Mononuclear cell (primary cell): ENCODE measurements around the gene EVA1A. TPM values are rescaled to one million over a fixed set of nuclear protein-coding genes. Genes with fewer than 3 reads are reported as not detected.
"Not testable (repeated sequence)": the region's sequence is repeated elsewhere in the genome, so short reads cannot be mapped to it uniquely, and the experiment has no call there.

Source experiments
- H3K27me3 ChIP-seq: 2 replicates; pipeline ENCODE4 v1.6.0; 2011; ENCODE audit warnings: low read length, control low read depth; ENCODE audit not compliant: insufficient read depth
- H3K4me1 ChIP-seq: 2 replicates; pipeline ENCODE4 v1.5.1; 2011; ENCODE audit warnings: mild to moderate bottlenecking, low read length, control low read depth; ENCODE audit not compliant: insufficient read depth
- H3K4me3 ChIP-seq: 2 replicates; pipeline ENCODE4 v1.5.1; 2011; ENCODE audit warnings: mild to moderate bottlenecking, low read length, moderate library complexity
- H3K9me3 ChIP-seq: 2 replicates; pipeline ENCODE4 v1.5.1; 2011; ENCODE audit warnings: low read depth, mild to moderate bottlenecking, control low read depth, low read length
- total RNA-seq: library from RNA; depleted of rRNA; stranded (reverse); fragments of >200 nt; gene quantifications from one replicate; pipeline ENCODE4 v1.2.3, GENCODE V29; 2012

The EVA1A gene
- total RNA-seq, 1 donor = 0.84 TPM

DNA sequence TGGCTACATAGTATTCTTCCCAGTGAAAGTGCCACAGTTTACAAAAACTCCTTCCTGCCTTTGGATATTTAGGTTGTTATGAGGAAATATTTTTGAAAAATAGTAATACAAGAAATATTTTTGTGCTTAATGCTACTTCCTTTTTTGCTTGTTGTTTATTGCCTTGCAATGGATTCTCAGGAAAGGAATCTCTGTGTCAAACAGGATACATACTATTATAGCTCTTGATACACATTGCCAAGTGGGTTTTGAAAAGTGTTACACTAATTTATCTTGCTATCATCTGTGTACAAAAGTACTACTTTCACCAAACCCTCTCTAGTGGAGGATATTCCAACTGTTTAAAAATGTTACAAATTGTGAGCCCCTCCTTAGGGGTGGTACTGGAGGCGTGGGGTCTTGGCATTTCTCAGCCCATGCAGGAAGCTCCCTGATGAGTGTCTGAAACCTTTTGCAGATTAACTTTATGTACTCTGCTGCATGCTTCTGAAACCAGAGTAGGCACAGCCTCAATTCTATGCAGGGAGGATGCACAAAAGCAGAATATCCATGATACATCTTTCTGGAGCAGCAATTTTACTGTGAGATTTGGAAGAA lies 54.5 kb downstream of the EVA1A start:
- Histone ChIP-seq H3K27me3 (no peaks in the 10 kb centered on the region), H3K4me3 (no peak overlapping the region), H3K4me1 (no peaks in the 10 kb centered on the region), H3K9me3 (no peaks in the 10 kb centered on the region)

- H3K27me3 ChIP-seq = no peaks in the 10 kb centered on the region
- H3K4me1 ChIP-seq = no peaks in the 10 kb centered on the region
Measured at GRCh38 chr2:75505012-75505411, 55.7 kb downstream of the EVA1A start.

DNA sequence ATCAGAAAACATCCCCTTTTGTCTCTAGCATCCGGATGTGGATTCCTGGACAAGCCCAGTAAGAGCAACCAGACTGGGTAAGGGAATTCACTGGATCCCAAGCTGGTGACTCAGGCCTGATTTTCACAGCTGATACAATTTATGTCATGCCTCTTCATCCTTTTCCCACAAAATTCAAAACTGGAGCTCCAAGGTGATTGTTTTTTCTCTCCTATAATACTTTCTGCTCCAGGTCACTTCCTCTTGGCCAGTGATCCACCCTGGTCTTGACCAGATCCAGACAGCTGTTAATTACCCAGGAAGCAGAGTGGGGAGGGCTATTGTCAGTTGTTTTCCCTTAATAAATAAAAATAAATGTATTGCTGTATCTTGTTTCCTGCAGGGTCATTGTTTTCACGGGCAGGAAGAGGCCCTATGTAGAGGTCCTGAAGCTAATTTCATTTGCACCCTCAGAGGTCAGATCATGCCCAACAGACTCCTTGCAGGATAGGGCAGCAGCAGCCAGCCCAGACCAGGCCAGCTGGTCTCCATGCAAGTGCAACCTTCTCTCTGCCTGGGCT lies 57.6 kb downstream of the EVA1A start:
- Histone ChIP-seq H3K9me3 (no peaks in the 10 kb centered on the region), H3K27me3 (no peaks in the 10 kb centered on the region), H3K4me3 (no peak overlapping the region), H3K4me1 (no peaks in the 10 kb centered on the region)

More at GRCh38 chr2:75505012-75505411, 55.7 kb downstream of the EVA1A start:
- no peak overlapping the region for H3K4me3 ChIP-seq
- H3K9me3 ChIP-seq = no peaks in the 10 kb centered on the region

DNA sequence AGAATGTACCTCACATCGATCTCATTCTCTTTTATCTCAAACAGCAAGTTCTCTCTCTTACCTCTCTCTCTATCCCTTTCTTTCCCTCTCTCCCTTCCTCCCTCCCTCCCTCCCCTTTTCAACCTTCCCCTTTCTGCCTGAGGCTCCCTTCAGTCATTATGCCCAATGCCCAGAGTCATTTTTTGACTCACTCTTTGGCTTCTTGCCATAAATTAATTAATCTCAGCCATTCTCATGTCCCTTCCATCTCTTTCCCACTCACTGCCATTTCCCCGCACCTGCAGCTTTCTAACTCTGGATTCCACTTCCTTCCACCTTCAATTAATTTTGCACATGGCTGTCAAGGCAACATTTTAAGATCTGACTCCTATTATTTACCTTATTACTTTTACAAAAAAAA lies 60.1 kb downstream of the EVA1A start:
- no peak overlapping the region for H3K4me3 ChIP-seq
- H3K27me3 ChIP-seq = no peaks in the 10 kb centered on the region
- no peaks in the 10 kb centered on the region for H3K9me3 ChIP-seq
- H3K4me1 ChIP-seq = no peaks in the 10 kb centered on the region

DNA sequence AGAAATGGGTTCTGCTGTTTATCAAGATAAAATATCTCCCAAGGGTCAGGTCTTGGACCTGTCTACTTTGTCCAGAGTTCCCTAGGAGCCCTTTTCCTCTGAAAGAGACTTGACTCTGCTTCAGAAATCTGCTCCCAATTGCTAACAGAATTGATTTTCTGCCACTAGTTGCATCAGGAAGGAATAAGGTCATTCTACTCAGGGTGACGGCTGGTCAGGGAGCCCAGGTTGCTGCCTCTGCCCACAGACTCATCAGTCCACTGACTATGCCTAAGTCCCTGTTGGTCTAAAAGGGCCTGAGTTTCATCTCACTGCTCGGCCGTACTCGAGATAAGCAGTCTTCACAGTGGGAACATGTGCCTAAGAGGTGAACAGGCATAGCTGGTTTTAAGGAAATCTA lies 61.2 kb downstream of the EVA1A start:
- no peaks in the 10 kb centered on the region for H3K9me3 ChIP-seq
- no peaks in the 10 kb centered on the region for H3K27me3 ChIP-seq
- H3K4me3 ChIP-seq = no peak overlapping the region
- no peaks in the 10 kb centered on the region for H3K4me1 ChIP-seq

GRCh38 chr2:75498907-75499306 lies 61.8 kb downstream of the EVA1A start:
- Histone ChIP-seq H3K9me3 (no peaks in the 10 kb centered on the region), H3K4me1 (no peaks in the 10 kb centered on the region), H3K27me3 (no peaks in the 10 kb centered on the region), H3K4me3 (no peak overlapping the region)

GRCh38 chr2:75497256-75497655 lies 63.5 kb downstream of the EVA1A start:
- Histone ChIP-seq H3K4me3 (no peak overlapping the region), H3K4me1 (no peaks in the 10 kb centered on the region), H3K9me3 (no peaks in the 10 kb centered on the region), H3K27me3 (no peaks in the 10 kb centered on the region)

- H3K27me3 ChIP-seq = no peaks in the 10 kb centered on the region
- H3K9me3 ChIP-seq = no peaks in the 10 kb centered on the region
- no peaks in the 10 kb centered on the region for H3K4me1 ChIP-seq
- no peak overlapping the region for H3K4me3 ChIP-seq
Measured at GRCh38 chr2:75495862-75496261, 64.9 kb downstream of the EVA1A start.

DNA sequence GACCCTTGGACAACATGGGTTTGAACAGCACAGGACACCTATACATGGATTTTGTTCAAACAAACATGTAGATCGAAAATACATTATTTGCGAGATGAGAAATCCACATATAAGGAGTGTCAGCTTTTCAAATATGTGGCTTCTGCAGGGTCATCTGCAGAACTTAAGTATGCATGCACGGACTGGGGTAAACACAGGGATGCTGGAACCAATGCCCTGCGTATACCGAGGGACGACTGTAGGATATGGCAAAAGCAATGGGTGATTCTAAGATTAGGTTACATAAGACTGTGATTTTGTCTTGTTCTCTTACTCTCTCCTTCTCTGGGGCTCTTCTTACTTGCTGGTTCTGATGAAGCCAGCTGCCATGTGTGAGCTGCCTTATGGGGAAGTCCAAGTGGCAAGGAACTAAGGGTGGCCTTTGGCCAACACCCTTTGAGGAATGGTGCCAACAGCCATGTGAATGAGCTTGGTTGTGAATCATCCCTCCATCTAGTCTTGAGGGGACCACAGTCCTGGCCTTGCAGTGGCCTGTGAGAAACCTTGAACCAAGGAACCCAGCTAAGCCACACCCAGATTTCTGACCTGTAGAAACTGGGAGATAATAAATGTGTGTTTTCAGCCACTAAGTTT lies 66.5 kb downstream of the EVA1A start:
- H3K27me3 ChIP-seq = no peaks in the 10 kb centered on the region
- no peaks in the 10 kb centered on the region for H3K9me3 ChIP-seq
- no peak overlapping the region for H3K4me3 ChIP-seq
- H3K4me1 ChIP-seq = no peaks in the 10 kb centered on the region

DNA sequence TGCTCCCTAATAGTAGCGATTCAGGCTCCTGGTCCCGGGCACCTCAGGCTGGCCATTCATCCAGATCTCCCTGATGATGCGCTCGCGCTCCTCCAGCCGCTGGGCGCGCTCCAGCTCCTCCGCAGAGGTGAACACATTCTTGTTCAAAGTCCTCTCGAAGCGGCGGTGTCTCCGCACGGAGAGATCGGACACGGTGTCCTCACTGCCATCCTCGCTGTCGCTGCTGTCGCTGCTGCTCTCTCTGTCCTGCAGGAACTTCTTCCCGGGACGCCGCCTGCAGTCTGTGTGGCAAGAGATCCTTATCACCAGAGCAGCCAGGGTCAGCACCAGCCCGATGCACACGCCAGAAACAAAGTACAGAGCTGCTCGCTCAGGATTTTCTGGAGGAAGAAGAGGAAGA lies 67.5 kb downstream of the EVA1A start:
- H3K9me3 ChIP-seq = no peaks in the 10 kb centered on the region
- no peaks in the 10 kb centered on the region for H3K27me3 ChIP-seq
- no peaks in the 10 kb centered on the region for H3K4me1 ChIP-seq
- H3K4me3 ChIP-seq = no peak overlapping the region

DNA sequence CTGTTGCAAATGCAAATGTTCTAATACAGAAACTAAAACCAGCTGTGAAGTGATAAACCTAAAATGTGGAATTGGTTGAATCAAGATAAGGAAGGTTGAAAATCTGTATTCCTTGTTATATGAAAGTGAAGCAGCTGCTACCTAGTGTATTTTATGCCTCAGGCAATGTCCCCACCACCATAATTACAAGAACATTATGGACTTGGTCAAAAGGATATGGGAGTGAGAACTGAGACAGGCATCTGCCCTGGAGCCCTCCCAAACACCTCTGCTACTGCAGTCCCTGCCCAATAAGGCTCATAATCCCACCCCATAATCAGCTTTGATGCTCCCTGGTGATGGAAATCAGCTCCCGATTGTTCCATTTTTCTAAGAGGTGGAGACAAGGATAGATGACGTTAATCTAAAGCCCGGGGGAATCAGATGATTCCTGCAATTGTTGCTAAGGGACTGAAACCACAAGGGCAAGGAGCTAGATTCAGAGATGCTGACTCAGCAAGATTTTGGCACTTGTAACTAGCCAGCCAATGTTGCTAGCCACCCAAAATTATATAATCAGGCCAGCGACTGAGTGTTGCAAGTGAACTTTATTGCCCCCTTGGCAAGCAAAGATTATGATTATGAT lies 69.5 kb downstream of the EVA1A start:
- H3K27me3 ChIP-seq = no peaks in the 10 kb centered on the region
- no peaks in the 10 kb centered on the region for H3K9me3 ChIP-seq
- H3K4me3 ChIP-seq = no peak overlapping the region
- no peaks in the 10 kb centered on the region for H3K4me1 ChIP-seq

DNA sequence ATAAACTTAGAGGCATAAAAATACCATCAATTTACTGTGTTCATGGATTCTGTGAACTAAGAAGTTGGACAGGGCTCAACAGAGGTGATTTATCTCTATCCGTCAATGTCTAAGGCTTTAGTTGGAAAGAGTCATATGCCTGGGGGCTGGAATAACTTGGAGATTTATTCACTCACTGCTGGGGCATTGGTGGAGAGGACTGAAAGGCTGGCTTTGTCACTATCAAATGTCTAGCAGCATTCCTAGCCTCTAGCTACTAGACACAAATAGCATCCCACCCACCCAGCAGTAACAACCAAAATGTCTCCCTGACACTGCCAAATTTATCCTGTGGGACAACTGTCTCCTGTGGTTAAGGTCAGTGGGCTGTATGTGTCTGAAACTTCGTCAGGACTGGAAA lies 71.0 kb downstream of the EVA1A start:
- H3K4me3 ChIP-seq = no peak overlapping the region
- H3K9me3 ChIP-seq = no peaks in the 10 kb centered on the region

DNA sequence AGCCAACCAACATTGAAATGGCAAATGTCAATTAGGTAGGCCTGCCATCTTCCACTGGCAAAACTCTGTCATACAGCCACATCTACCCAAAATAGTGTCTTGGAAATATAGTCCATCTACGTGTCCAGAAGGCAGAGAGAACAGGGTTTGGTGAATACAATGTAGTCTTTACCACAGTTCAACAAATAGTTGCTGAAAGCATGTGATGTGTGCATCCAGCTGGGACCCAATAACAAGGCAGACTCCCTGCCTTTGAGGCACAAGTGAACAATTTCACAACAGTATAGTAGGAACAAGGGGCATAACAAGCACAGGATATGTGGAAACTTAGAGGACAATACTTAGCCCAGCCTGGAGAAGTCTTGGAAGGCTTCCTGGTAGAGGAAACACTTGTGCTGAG lies 72.6 kb downstream of the EVA1A start:
- Histone ChIP-seq H3K27me3 (no peaks in the 10 kb centered on the region), H3K4me1 (no peaks in the 10 kb centered on the region), H3K4me3 (no peak overlapping the region), H3K9me3 (no peaks in the 10 kb centered on the region)

More for the DNA sequence above, 71.0 kb downstream of the EVA1A start:
- no peaks in the 10 kb centered on the region for H3K4me1 ChIP-seq
- no peaks in the 10 kb centered on the region for H3K27me3 ChIP-seq

- not testable (repeated sequence) for H3K4me3 ChIP-seq, H3K4me1 ChIP-seq, H3K9me3 ChIP-seq
Measured at GRCh38 chr2:75486735-75487134, 74.0 kb downstream of the EVA1A start.

DNA sequence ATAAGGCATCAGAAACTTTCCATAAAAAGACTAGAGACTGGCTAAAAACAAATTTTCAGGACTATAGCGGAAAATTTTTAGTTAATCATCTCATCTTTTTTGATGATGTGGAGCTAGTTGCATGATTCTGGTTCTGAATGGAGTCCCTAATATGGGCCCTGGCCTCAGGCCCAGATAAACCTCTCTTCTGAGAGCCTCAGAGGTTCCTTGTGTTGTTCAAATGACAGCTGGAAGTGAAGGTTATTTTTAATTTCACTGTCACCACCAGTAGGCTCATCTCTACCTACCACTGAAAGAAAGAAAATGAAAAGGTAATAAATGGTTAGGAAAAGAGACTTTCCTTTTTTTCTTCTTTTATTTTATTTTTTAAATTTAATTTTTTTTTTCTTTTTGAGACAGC lies 75.9 kb downstream of the EVA1A start:
- Histone ChIP-seq H3K27me3 (peaks cover 3% of the 10 kb centered on the region), H3K9me3 (no peaks in the 10 kb centered on the region), H3K4me1 (no peaks in the 10 kb centered on the region), H3K4me3 (no peak overlapping the region)

More at GRCh38 chr2:75486735-75487134, 74.0 kb downstream of the EVA1A start:
- H3K27me3 ChIP-seq = not testable (repeated sequence)
